ENCODE data around the gene ZNF384.
"Not testable (repeated sequence)": the region's sequence is repeated elsewhere in the genome, so short reads cannot be mapped to it uniquely, and the experiment has no call there.

ZNF384 gene

GRCh38 chr12:6688999-6689882 lies at the start of gene ZNF384:
Gene ZNF384, minus strand, starts transcription at chr12:6689375. Its CDS starts 9,855 bp downstream, at chr12:6679520.
- DNase-seq = peak; percentile 100

GRCh38 chr12:6736754-6737153 lies 47.6 kb upstream of the ZNF384 start:
- no peak for DNase-seq

GRCh38 chr12:6735448-6736191 lies 46.4 kb upstream of the ZNF384 start:
- DNase-seq = peak; percentile 63

GRCh38 chr12:6734506-6735387 lies 45.6 kb upstream of the ZNF384 start:
- DNase-seq = no peak

GRCh38 chr12:6730169-6730568 lies 41.0 kb upstream of the ZNF384 start:
- DNase-seq = no peak

- DNase-seq = no peak
Observed at GRCh38 chr12:6729186-6729585, 40.0 kb upstream of the ZNF384 start.

GRCh38 chr12:6725350-6725749 lies 36.2 kb upstream of the ZNF384 start:
- no peak for DNase-seq

- DNase-seq = no peak
Observed at GRCh38 chr12:6724409-6724797, 35.2 kb upstream of the ZNF384 start.

- DNase-seq = peak; percentile 98
Observed at GRCh38 chr12:6723607-6724408, 34.6 kb upstream of the ZNF384 start, which contains the start of gene COPS7A. Gene COPS7A, plus strand, starts transcription at chr12:6724046. Its CDS starts 611 bp downstream, at chr12:6724657.

GRCh38 chr12:6722863-6723262 lies 33.7 kb upstream of the ZNF384 start:
- DNase-seq = no peak

- no peak for DNase-seq
Observed at GRCh38 chr12:6716874-6717437, 27.8 kb upstream of the ZNF384 start.

- DNase-seq = not testable (repeated sequence)
Observed at GRCh38 chr12:6716031-6716873, 27.1 kb upstream of the ZNF384 start.

- no peak for DNase-seq
Observed at GRCh38 chr12:6708960-6709394, 19.8 kb upstream of the ZNF384 start.

GRCh38 chr12:6708351-6708750 lies 19.2 kb upstream of the ZNF384 start:
- DNase-seq = not testable (repeated sequence)

GRCh38 chr12:6703631-6704030 lies 14.5 kb upstream of the ZNF384 start:
- DNase-seq = no peak

- no peak for DNase-seq
Observed at GRCh38 chr12:6701078-6701768, 12.0 kb upstream of the ZNF384 start.

GRCh38 chr12:6700646-6701051 lies 11.5 kb upstream of the ZNF384 start, which contains the start of gene PIANP:
Gene PIANP, minus strand, starts transcription at chr12:6700815. Its CDS starts 2,754 bp downstream, at chr12:6698061.
- no peak for DNase-seq

GRCh38 chr12:6699989-6700645 lies 10.9 kb upstream of the ZNF384 start:
- no peak for DNase-seq
